Measurements from ENCODE around the gene ABCC2.
"Not testable (repeated sequence)": the region's sequence is repeated elsewhere in the genome, so short reads cannot be mapped to it uniquely, and the experiment has no call there.

Gene ABCC2

GRCh38 chr10:99855479-99856071 is 73.1 kb downstream of the ABCC2 start:
- FAIRE-seq = no peak

GRCh38 chr10:99858849-99859248 is 76.4 kb downstream of the ABCC2 start:
- FAIRE-seq = no peak

GRCh38 chr10:99859585-99859984 is 77.1 kb downstream of the ABCC2 start:
- no peak for FAIRE-seq

GRCh38 chr10:99860466-99860865 is 78.0 kb downstream of the ABCC2 start:
- FAIRE-seq = no peak

- FAIRE-seq = not testable (repeated sequence)
Observed at GRCh38 chr10:99863535-99864240, 81.2 kb downstream of the ABCC2 start.

GRCh38 chr10:99867250-99867649 is 84.8 kb downstream of the ABCC2 start:
- FAIRE-seq = not testable (repeated sequence)

- FAIRE-seq = no peak
Observed at GRCh38 chr10:99869581-99870122, 87.2 kb downstream of the ABCC2 start.

GRCh38 chr10:99870123-99870730 is 87.8 kb downstream of the ABCC2 start:
- FAIRE-seq = no peak

GRCh38 chr10:99872367-99873162 is 90.1 kb downstream of the ABCC2 start:
- FAIRE-seq = no peak

- no peak for FAIRE-seq
Observed at GRCh38 chr10:99873846-99874245, 91.4 kb downstream of the ABCC2 start.

GRCh38 chr10:99874341-99875085 is 92.1 kb downstream of the ABCC2 start:
- FAIRE-seq = no peak

- no peak for FAIRE-seq
Observed at GRCh38 chr10:99875473-99875872, 93.0 kb downstream of the ABCC2 start.

GRCh38 chr10:99880080-99880835 is 97.8 kb downstream of the ABCC2 start:
- FAIRE-seq = no peak

- no peak for FAIRE-seq
Observed at GRCh38 chr10:99881371-99881770, 98.9 kb downstream of the ABCC2 start.

- FAIRE-seq = no peak
Observed at GRCh38 chr10:99883523-99883922, 101.1 kb downstream of the ABCC2 start.

GRCh38 chr10:99888622-99889021 is 106.2 kb downstream of the ABCC2 start:
- no peak for FAIRE-seq

GRCh38 chr10:99894613-99895012 is 112.2 kb downstream of the ABCC2 start:
- no peak for FAIRE-seq

- FAIRE-seq = not testable (repeated sequence)
Observed at GRCh38 chr10:99895066-99895465, 112.6 kb downstream of the ABCC2 start.

- no peak for FAIRE-seq
Observed at GRCh38 chr10:99895867-99896266, 113.4 kb downstream of the ABCC2 start.

Data from A204.1 (cell line).